Central memory CD8-positive, alpha-beta T cell (primary cell): ENCODE data around the gene KCNQ1.
A peak's percentile ranks its signal among the peaks of the same experiment; 100 is the strongest.

Source experiments
- ATAC-seq: fragments of 150-1000 bp; cut with Tn5 transposase; replicated peaks from 2 replicates; pipeline ENCODE4 v1.10.0; 2022; ENCODE audit warnings: mild to moderate bottlenecking, moderate FRiP score, moderate number of reproducible peaks; ENCODE audit not compliant: poor library complexity, severe bottlenecking; ENCODE audit errors: extremely low read depth
- DNase-seq, 2 donors: peaks; one replicate each; pipeline ENCODE4 v3.0.0; 2021; ENCODE audit warnings: low spot score in 2 of 2
- H3K27ac Mint-ChIP-seq: one replicate; pipeline ENCODE4 v1.8.0; 2022; ENCODE audit warnings: low read depth, mild to moderate bottlenecking, moderate library complexity, mixed read lengths
- H3K27me3 Mint-ChIP-seq: one replicate; pipeline ENCODE4 v1.8.0; 2022; ENCODE audit warnings: mixed read lengths
- H3K36me3 Mint-ChIP-seq: one replicate; pipeline ENCODE4 v1.8.0; 2022; ENCODE audit warnings: mild to moderate bottlenecking, moderate library complexity, mixed read lengths; ENCODE audit not compliant: insufficient read depth
- H3K4me1 Mint-ChIP-seq: one replicate; pipeline ENCODE4 v1.8.0; 2022; ENCODE audit warnings: mixed read lengths
- H3K4me3 Mint-ChIP-seq: one replicate; pipeline ENCODE4 v1.8.0; 2022; ENCODE audit warnings: mild to moderate bottlenecking, moderate library complexity, mixed read lengths
- H3K9me3 Mint-ChIP-seq: one replicate; pipeline ENCODE4 v1.8.0; 2022; ENCODE audit warnings: mixed read lengths

Gene KCNQ1

DNA sequence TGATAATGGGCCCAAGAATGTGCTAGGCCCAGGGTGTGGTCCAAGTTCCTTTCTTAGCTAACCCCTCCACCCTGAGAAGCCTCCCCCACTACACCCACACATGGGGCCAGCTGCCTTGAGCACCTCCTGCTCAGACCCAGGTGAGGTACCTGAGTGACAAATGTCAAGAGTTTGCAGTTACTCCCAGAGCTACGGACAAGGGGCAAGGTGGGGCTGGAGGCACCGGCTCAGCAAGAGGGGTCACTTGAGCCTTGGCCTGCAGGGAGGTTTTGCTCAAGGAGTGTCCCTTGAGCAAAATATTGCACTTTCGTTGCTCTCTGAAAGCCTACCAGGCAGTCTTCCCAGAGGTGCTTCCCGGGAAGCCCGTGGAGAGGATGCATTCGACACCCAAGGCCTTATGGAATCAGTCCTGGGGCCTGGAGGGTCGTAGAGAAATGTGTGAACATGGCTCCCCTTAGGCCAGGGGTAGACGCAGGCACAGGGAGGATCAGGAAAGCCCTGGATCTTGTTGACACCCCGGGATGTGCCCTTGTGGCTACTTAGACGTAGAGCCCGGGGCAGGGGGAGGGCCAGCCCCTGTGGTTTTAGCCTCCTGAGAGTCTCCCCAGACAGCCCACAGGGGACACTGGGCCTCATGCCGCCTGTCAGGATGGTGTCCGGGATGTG lies 114.2 kb downstream of the KCNQ1 start:
- ATAC-seq (no peak), DNase-seq (no peak)
- H3K4me3 Mint-ChIP-seq, result no peak overlapping the region
- no peaks in the 10 kb centered on the region for H3K4me1 Mint-ChIP-seq
- H3K9me3 Mint-ChIP-seq, result no peaks in the 10 kb centered on the region
- no peaks in the 10 kb centered on the region for H3K36me3 Mint-ChIP-seq
- H3K27ac Mint-ChIP-seq, result no peak overlapping the region
- H3K27me3 Mint-ChIP-seq, result no peaks in the 10 kb centered on the region

DNA sequence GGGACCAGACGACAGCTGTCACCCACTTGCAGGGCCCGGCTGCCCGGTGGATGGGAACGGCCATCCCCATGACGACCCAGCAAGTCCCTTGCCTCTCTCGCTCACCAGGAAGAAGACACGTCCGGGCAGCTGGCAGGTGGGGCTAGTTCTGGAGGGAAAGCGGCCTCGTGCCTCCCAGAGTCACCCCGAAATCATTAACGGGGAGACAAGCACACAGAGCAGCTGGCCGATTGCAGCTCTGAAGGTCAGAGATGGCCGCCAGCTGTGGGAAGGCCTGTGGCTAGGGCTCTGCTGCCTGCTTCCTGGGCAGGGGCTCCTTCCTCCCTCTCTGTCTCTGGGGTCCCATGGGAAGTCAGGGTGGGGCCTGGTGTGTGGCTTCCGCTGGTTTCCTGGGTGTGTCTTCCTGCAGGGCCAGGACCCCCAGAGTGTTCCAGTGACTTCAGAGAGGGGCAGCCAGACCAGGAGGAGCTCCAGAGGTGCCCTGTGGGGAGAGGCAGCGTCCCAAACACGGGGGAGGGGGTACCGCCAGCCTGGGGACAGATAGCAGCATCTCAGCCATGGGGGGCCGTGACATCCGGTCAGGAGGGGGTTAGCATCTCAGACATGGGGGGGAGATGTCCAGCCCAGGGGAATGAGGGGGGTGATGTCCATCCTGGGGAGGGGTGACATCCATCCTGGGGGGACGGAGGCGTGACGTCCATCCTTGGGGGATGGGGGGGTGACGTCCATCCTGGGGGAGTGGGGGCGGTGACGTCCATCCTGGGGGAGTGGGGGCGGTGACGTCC lies 114.9 kb downstream of the KCNQ1 start:
- no peaks in the 10 kb centered on the region for H3K9me3 Mint-ChIP-seq
- no peaks in the 10 kb centered on the region for H3K4me1 Mint-ChIP-seq
- ATAC-seq, result no peak
- DNase-seq, result no peak
- H3K36me3 Mint-ChIP-seq, result no peaks in the 10 kb centered on the region
- H3K27me3 Mint-ChIP-seq, result no peaks in the 10 kb centered on the region
- H3K4me3 Mint-ChIP-seq, result no peak overlapping the region
- peak overlapping the region; percentile 41 for H3K27ac Mint-ChIP-seq

DNA sequence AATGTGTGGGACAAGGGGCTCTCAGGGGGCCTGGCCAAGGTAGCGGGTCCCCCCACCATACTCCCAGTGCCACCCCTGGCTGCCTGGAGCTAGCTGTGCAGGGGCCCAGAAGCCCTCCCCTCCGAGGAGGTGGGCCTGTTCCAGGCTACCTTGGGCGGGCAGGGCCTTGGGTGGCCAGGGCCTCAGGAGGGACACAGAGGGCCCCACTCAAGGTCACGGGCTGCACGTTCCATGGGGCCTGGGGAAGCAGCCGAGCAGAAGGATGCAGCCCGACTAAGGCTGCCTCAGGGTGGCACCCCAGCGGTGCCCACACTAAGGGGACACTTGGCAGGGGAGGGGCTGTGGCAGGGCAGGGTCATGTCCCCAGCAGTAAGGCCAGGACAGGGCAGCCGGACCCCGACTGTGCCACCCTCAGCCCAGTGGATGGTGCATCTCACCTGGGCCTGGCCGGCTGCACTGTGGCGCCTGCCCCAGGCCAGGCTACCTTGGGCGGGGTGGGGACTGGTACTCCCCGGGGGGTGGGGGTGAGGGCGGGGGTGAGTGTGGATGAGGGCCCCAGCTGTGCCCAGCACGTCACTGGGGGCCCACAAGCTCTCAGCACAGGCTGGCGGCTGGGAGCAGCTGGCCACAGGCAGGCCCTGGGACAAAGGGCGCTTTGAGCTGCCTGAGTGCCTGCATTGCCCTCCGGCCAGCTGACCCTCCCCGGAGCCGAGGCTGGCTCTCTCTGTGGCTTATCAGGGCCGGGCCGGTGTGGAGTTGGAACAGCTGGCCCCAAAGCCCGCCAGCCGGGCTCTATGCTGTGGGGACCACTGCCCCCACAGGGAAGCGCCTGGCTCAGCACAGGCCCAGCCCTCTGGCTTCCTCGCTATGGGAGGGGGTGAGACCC lies 117.1 kb downstream of the KCNQ1 start:
- no peak overlapping the region for H3K27ac Mint-ChIP-seq
- no peak overlapping the region for H3K4me3 Mint-ChIP-seq
- no peak for ATAC-seq
- DNase-seq, result no peak
- no peaks in the 10 kb centered on the region for H3K9me3 Mint-ChIP-seq
- H3K27me3 Mint-ChIP-seq, result no peaks in the 10 kb centered on the region
- no peaks in the 10 kb centered on the region for H3K36me3 Mint-ChIP-seq
- no peaks in the 10 kb centered on the region for H3K4me1 Mint-ChIP-seq

DNA sequence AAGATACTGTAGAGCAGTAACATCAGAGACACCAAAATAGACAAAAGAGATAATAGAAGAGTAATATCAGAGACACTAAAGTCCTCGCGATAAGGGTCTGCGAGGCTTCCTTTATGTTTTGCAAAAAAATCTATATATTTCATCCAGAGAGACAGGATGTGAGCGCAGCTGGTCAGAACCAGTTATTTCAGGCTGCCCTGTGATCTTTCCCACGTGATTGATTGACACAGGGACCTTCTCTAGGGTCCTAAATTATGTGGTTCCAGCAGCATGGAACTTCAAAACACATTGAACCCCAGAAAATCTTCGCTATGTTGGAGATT lies 118.0 kb downstream of the KCNQ1 start:
- Mint-ChIP-seq H3K27ac (no peak overlapping the region), H3K9me3 (no peaks in the 10 kb centered on the region), H3K27me3 (no peaks in the 10 kb centered on the region), H3K4me1 (no peaks in the 10 kb centered on the region), H3K4me3 (no peak overlapping the region), H3K36me3 (no peaks in the 10 kb centered on the region)
- no peak for DNase-seq
- ATAC-seq, result no peak

DNA sequence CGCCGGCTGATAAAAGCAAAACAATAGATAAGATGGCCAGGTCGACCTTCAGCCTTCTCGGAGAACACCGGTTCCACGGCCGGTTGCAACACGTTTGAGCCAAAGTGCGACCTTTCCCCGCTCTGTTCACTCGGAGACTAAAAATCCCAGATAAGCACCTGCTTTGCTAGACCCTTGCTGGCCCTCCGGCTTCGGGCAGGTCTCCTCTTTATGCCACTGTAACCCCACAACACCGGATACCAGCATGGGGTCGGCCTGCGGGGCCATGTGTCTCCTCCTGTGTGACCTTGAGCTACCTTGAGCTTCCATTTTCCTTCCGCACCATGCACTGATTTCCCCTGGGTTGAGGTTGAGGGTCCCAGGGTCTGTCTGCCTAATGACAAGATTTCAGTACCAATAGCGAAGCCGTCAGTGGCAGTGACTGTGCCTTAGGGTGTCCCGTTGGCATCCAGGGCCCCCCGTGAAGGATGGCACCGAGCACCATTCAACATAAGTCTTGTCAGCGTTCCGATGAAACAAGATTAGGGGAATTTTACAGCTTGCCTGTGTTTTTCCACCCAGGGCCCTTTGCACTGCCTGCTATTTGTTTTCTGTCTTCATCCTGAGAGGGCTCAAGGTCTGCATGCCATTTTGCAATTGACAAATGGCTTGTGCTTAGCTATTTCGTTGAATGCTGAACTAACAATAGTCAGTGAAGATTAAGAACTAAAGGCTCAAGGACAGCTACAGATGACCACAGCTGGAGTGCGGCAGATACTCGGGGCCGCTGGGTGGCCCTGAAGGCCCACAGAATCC lies 118.6 kb downstream of the KCNQ1 start:
- Mint-ChIP-seq H3K9me3 (no peaks in the 10 kb centered on the region), H3K27me3 (no peaks in the 10 kb centered on the region), H3K27ac (no peak overlapping the region), H3K36me3 (no peaks in the 10 kb centered on the region), H3K4me1 (no peaks in the 10 kb centered on the region), H3K4me3 (no peak overlapping the region)
- ATAC-seq (no peak), DNase-seq (no peak)

DNA sequence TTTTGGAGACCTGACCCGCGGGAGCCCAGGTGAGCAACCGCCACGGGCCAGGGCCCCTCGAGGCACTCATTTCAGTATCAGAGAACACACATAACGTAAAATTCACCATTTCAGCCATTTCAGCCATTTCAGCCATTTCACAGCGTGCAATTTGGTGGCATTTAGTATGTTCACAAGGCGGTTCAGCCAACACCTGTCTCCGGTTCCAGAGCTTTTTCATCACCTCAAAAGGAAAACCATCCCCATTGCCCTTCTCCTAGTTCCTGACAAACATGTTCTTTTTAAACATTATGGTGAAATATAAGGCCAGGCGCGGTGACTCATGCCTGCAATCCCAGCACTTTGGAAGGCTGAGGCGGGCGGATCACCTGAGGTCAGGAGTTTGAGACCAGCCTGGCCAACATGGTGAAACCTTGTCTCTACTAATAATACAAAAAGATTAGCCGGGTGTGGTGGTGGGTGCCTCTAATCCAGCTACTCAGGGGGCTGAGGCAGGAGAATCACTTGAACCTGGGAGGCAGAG lies 119.3 kb downstream of the KCNQ1 start:
- Mint-ChIP-seq H3K9me3 (no peaks in the 10 kb centered on the region), H3K27me3 (no peaks in the 10 kb centered on the region), H3K4me3 (no peak overlapping the region), H3K4me1 (no peaks in the 10 kb centered on the region), H3K27ac (no peak overlapping the region), H3K36me3 (peaks cover 3% of the 10 kb centered on the region)
- DNase-seq, result no peak
- ATAC-seq, result no peak

DNA sequence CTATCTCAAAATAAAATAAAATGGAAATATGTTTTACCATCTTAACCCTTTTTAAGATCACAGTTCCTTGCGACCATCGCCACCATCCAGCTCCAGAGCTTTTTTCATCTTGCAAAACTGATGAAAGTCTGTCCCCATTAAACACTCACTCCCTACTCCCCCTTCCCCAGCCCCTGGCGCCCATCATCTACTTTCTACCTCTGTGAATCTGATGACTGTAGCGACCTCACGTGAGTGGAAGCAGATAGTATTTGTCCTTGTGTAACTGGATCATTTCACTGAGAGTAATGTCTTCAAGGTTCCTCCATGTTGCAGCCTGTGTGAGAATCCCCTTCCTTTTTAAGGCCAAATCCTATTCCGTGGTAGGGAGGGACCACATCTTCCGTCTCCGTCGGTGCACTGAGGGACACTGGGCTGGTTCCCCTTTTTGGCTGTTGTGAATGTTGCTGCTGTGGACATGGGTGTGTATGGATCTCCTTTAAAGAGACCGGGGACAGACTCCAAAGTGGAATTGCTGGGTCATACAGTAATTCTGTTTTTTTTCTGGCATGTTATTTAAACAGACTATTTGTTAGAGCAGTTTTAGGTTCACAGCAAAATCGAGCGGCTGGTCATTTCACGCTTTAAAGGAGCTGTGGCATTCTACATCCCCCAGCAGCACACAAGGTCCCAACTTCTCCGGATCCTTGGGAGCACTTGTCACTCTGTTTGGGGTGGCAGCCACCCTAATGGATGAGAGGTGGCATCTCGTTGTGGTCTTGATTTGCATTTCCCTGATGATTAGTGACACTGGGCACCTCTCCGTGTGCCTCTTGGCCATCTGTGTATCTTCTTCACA lies 120.0 kb downstream of the KCNQ1 start:
- Mint-ChIP-seq H3K27ac (no peak overlapping the region), H3K36me3 (peaks cover 3% of the 10 kb centered on the region), H3K27me3 (no peaks in the 10 kb centered on the region), H3K4me1 (no peaks in the 10 kb centered on the region), H3K4me3 (no peak overlapping the region), H3K9me3 (no peaks in the 10 kb centered on the region)
- no peak for ATAC-seq
- DNase-seq, result no peak

DNA sequence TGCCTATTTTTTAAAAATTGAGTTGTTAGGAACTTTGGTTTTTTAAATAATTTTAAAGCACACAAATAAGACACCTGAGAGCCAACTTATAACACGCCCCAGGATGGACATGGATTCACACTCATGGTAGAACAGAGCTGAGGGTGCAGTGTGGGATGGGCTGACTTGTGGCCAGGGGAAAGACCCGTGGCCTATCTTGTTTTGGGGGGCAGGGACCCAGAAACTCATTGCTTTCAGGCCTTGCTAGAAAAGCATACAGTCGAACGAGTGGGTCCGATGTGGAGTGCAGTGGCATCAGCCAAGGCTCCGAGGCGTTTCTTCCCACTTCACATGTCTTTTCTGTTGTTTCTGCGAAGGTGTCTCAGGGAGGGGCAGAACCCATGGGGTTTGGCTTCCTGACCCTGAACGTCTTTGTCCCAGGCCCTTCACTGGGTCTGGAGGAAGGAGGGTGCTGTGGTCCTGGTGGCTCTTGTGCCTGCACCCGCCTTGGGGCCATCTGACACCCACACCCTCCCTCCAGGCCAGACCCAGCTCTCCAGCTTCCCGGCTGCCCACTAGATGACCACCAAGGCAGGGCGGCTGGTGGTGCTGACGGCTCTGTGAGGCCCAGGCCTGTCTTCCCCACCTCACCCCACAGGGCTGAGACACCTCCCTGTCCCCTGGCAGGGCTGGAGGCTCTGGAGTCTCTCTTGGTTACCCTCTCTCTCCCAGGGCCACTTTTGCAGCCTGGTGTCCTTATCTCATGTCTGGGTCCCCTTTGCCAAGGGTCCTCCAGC lies 120.8 kb downstream of the KCNQ1 start:
- Mint-ChIP-seq H3K9me3 (no peaks in the 10 kb centered on the region), H3K27me3 (no peaks in the 10 kb centered on the region), H3K27ac (no peak overlapping the region), H3K36me3 (peaks cover 3% of the 10 kb centered on the region), H3K4me1 (no peaks in the 10 kb centered on the region), H3K4me3 (no peak overlapping the region)
- no peak for DNase-seq
- no peak for ATAC-seq

DNA sequence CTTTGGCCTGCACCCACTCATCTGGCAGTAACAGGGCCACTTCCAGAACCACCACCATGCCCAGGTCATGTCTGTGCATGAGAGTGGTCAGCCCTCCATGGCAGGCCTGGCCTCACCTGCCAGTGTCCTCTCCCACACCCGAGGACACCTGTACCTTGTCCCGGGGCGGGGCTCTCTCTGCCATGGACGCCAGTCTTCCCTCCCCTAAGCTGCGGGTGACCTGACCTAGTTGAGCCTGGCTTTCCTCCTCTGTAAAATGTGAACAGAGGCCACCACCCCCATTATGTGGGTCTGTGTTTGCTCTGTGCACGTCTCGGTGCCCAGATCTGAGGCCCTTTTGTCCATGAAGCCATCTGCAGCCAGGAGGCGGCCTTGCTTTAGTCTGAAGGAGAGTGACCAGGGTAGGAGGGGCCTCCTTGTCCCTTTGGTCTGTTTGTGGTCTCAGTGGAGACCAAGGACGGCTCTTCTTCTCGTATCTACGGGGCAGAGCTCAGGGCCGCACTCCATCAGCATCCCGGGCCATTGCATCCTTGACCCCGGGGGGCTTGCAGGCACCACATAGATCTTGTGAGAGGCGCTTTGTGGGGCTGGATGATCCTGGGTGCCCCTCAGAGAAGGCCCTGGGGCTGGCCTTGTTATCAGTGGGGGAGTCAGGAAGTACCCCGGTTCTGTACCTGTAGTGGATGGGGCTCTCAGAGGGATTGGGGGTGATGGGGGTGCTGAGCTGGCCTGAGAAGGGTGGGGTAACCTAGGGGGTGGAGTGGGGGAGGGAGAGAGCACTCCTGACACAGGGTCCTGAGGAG lies 121.6 kb downstream of the KCNQ1 start:
- H3K36me3 Mint-ChIP-seq, result peaks cover 3% of the 10 kb centered on the region
- no peak overlapping the region for H3K4me3 Mint-ChIP-seq
- H3K9me3 Mint-ChIP-seq, result no peaks in the 10 kb centered on the region
- H3K27me3 Mint-ChIP-seq, result no peaks in the 10 kb centered on the region
- DNase-seq (no peak), ATAC-seq (no peak)
- H3K4me1 Mint-ChIP-seq, result no peaks in the 10 kb centered on the region
- no peak overlapping the region for H3K27ac Mint-ChIP-seq

DNA sequence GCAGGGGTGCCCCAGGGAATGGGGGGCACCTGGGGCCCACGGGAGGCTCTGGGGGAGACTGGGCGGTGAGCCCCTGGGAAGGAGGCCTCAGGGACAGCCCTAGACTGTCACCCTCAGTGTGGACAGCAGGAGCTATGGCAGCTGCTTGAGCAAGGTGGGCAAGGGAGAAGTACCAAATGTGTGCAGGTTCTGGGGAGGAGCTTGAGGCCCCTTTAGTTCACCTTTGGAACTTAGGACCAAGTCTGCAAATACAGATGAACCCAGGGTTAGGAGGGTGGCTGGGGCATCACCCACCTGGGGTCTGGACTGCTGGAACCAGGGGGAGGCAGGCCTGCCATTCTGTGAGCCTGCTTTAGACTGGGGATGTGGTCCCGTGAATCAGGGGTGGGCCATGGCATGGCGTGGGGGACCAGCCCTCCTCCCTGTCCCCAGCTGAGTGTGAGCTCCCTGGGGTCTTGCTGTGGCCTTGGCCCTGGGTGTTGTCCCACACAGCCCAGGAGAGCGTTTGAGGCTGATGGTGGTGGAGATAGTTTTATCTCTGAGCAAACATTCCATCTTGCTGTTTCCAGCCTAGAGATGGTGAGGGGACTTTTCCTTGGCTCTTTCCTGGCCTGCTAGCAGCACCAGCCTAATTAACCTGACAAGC lies 122.3 kb downstream of the KCNQ1 start:
- Mint-ChIP-seq H3K9me3 (no peaks in the 10 kb centered on the region), H3K4me3 (no peak overlapping the region), H3K27ac (no peak overlapping the region), H3K36me3 (peaks cover 3% of the 10 kb centered on the region), H3K27me3 (no peaks in the 10 kb centered on the region), H3K4me1 (no peaks in the 10 kb centered on the region)
- DNase-seq, result no peak
- ATAC-seq, result no peak
